IMR-90 (cell line): ENCODE results near the gene NT5DC1. TPM values are rescaled to one million over a fixed set of nuclear protein-coding genes. Genes with fewer than 3 reads are reported as not detected.

Source experiments
- ATAC-seq: fragments of 200-7000 bp; cut with Tn5 transposase; 2 replicates; pipeline ENCODE4 v1.9.1; 2020; ENCODE audit warnings: low read depth, mild to moderate bottlenecking, moderate library complexity
- BruUV-seq: library from RNA; stranded (reverse); fragments of 400-500 nt; replicated peaks from 2 replicates; lab custom pipeline; 2021; lab: Mats Ljungman, UMichigan
- CTCF ChIA-PET: fragments of 300-600 bp; formaldehyde crosslinking; extraction: SDS; loops from one replicate; lab custom pipeline; 2021; ENCODE audit warnings: antibody characterized with exemption; lab: Yijun Ruan, JAX
- POLR2A ChIA-PET: fragments of 300-600 bp; sonication (Branson Sonifier 250); formaldehyde crosslinking; loops from one replicate; lab custom pipeline; 2022; ENCODE audit warnings: antibody characterized with exemption; ENCODE audit not compliant: unreplicated experiment; lab: Charles Lee
- DNase-seq: peaks from one replicate; pipeline ENCODE4 v3.0.0; 2013
- H2AFZ ChIP-seq: replicated peaks from 2 replicates; pipeline ENCODE3; 2013; ENCODE audit warnings: low read length, mild to moderate bottlenecking; ENCODE audit not compliant: poor library complexity
- H2AK5ac ChIP-seq: 2 replicates; pipeline ENCODE4 v1.6.1; 2013; ENCODE audit warnings: low read depth, low read length, inconsistent platforms
- H2AK9ac ChIP-seq: replicated peaks from 2 replicates; pipeline ENCODE3; 2013; ENCODE audit warnings: mild to moderate bottlenecking, low read depth, low read length, moderate library complexity; ENCODE audit not compliant: poor library complexity
- H2BK120ac ChIP-seq: 2 replicates; pipeline ENCODE4 v1.6.1; 2013; ENCODE audit warnings: low read depth, low read length, inconsistent platforms
- H2BK15ac ChIP-seq: 3 replicates; pipeline ENCODE4 v1.6.1; 2013; ENCODE audit warnings: low read depth, low read length, inconsistent platforms
- H2BK20ac ChIP-seq: 2 replicates; pipeline ENCODE4 v1.6.1; 2013; ENCODE audit warnings: low read depth, mild to moderate bottlenecking, inconsistent platforms, low read length, moderate library complexity
- H2BK5ac ChIP-seq: 2 replicates; pipeline ENCODE4 v1.6.1; 2013; ENCODE audit warnings: mild to moderate bottlenecking, low read depth, low read length, inconsistent platforms; ENCODE audit not compliant: poor library complexity, severe bottlenecking
- H3K14ac ChIP-seq: replicated peaks from 2 replicates; pipeline ENCODE4 v1.6.1; 2013; ENCODE audit warnings: low read depth, low read length, inconsistent platforms
- H3K18ac ChIP-seq: 2 replicates; pipeline ENCODE4 v1.6.1; 2013; ENCODE audit warnings: low read depth, low read length, control low read depth
- H3K23ac ChIP-seq: 2 replicates; pipeline ENCODE4 v1.6.1; 2013; ENCODE audit warnings: low read depth, low read length, inconsistent platforms
- H3K27ac ChIP-seq: 2 replicates; pipeline ENCODE4 v1.5.1; 2013; ENCODE audit warnings: mild to moderate bottlenecking, control low read depth, low read length; ENCODE audit not compliant: insufficient read depth
- H3K27me3 ChIP-seq: 2 replicates; pipeline ENCODE4 v1.6.1; 2013; ENCODE audit warnings: low read length; ENCODE audit not compliant: control insufficient read depth, insufficient read depth
- H3K36me3 ChIP-seq: 2 replicates; pipeline ENCODE4 v1.6.1; 2013; ENCODE audit warnings: low read length, mixed read lengths; ENCODE audit not compliant: control insufficient read depth, insufficient read depth
- H3K4ac ChIP-seq: 2 replicates; pipeline ENCODE4 v1.6.1; 2013; ENCODE audit warnings: low read depth, low read length, inconsistent platforms
- H3K4me1 ChIP-seq: 2 replicates; pipeline ENCODE4 v1.6.1; 2013; ENCODE audit warnings: low read length, mixed read lengths; ENCODE audit not compliant: control insufficient read depth, insufficient read depth
- H3K4me2 ChIP-seq: 2 replicates; pipeline ENCODE4 v1.6.1; 2013; ENCODE audit warnings: low read depth, mild to moderate bottlenecking, control low read depth, low read length, moderate library complexity
- H3K4me3 ChIP-seq: 2 replicates; pipeline ENCODE4 v1.5.1; 2013; ENCODE audit warnings: low read depth, mild to moderate bottlenecking, control low read depth, low read length, moderate library complexity; ENCODE audit not compliant: insufficient read depth
- H3K56ac ChIP-seq: 2 replicates; pipeline ENCODE4 v1.6.1; 2013; ENCODE audit warnings: low read length, inconsistent platforms; ENCODE audit not compliant: insufficient read depth; ENCODE audit errors: extremely low read depth
- H3K79me1 ChIP-seq, 2 experiments: 2 replicates each; pipeline ENCODE4 v1.6.1; 2013; ENCODE audit warnings: low read length in 2 of 2, inconsistent platforms in 1 of 2, low read depth in 1 of 2
- H3K9ac ChIP-seq: 2 replicates; pipeline ENCODE4 v1.6.1; 2013; ENCODE audit warnings: low read depth, low read length, control low read depth
- H3K9me1 ChIP-seq: 2 replicates; pipeline ENCODE4 v1.6.1; 2013; ENCODE audit warnings: low read length, inconsistent platforms; ENCODE audit not compliant: insufficient read depth
- H3K9me3 ChIP-seq: 2 replicates; pipeline ENCODE4 v1.6.1; 2013; ENCODE audit warnings: low read length; ENCODE audit not compliant: control insufficient read depth, insufficient read depth
- H4K20me1 ChIP-seq: 2 replicates; pipeline ENCODE4 v1.6.1; 2013; ENCODE audit warnings: low read length, inconsistent platforms; ENCODE audit not compliant: insufficient read depth
- H4K5ac ChIP-seq: 2 replicates; pipeline ENCODE4 v1.6.1; 2013; ENCODE audit warnings: mild to moderate bottlenecking, low read depth, low read length, control low read depth
- H4K8ac ChIP-seq, 2 experiments: 2 replicates each; pipeline ENCODE4 v1.6.1; 2013; ENCODE audit warnings: low read depth in 2 of 2, low read length in 2 of 2, control low read depth in 1 of 2, inconsistent platforms in 1 of 2
- H4K91ac ChIP-seq: 2 replicates; pipeline ENCODE4 v1.6.1; 2013; ENCODE audit warnings: low read depth, low read length, inconsistent platforms; ENCODE audit not compliant: insufficient read depth
- BHLHE40 ChIP-seq: fragments of 150-350 bp; IDR thresholded peaks from 2 replicates; pipeline ENCODE4 v1.6.1; 2016; ENCODE audit warnings: mild to moderate bottlenecking, low read depth, low read length
- CEBPB ChIP-seq: IDR thresholded peaks from 2 replicates; pipeline ENCODE4 v1.6.1; 2012; ENCODE audit warnings: low read depth, low read length, improper control_type of control experiment
- MXI1 ChIP-seq: IDR thresholded peaks from 2 replicates; pipeline ENCODE4 v1.6.1; 2012; ENCODE audit warnings: low read depth, mild to moderate bottlenecking, low read length, moderate library complexity, borderline replicate concordance
- NFE2L2 ChIP-seq: fragments of 150-350 bp; IDR thresholded peaks from 2 replicates; pipeline ENCODE4 v1.6.1; 2016; ENCODE audit warnings: low read depth, mild to moderate bottlenecking, low read length
- RCOR1 ChIP-seq: IDR thresholded peaks from 2 replicates; pipeline ENCODE4 v1.6.1; 2012; ENCODE audit warnings: mild to moderate bottlenecking, low read length, improper control_type of control experiment; ENCODE audit not compliant: insufficient replicate concordance
- RFX5 ChIP-seq: IDR thresholded peaks from 2 replicates; pipeline ENCODE4 v1.8.0; 2012; ENCODE audit warnings: low read depth, mild to moderate bottlenecking, low read length, moderate library complexity
- SMC3 ChIP-seq: fragments of 150-350 bp; IDR thresholded peaks from 2 replicates; pipeline ENCODE4 v1.6.1; 2016; ENCODE audit warnings: low read depth, mild to moderate bottlenecking, antibody characterized with exemption, low read length, moderate library complexity
- WGBS, 2 experiments: methylation state at CpG; one replicate each; pipeline versions ENCODE4 v1.1.5 to v1.1.7; 2013; ENCODE audit warnings: missing lambda C conversion rate in 2 of 2; ENCODE audit not compliant: insufficient read length in 1 of 2; ENCODE audit errors: extremely low coverage in 2 of 2; 5-methylcytosine and 5-hydroxymethylcytosine counted together
- dilution Hi-C: fragments of 300-500 bp; cut with HindIII; formaldehyde crosslinking; loops from one replicate; pipeline ENCODE4 v1.14.3; 2018; ENCODE audit warnings: low sequenced_read_pairs; ENCODE audit not compliant: unreplicated experiment
- in situ Hi-C: fragments of 300-500 bp; cut with MboI; formaldehyde crosslinking; loops from 3 replicates; pipeline ENCODE4 v1.14.3; 2019; ENCODE audit warnings: low sequenced_read_pairs, inconsistent platforms, mixed read lengths
- intact Hi-C: fragments of 100-400 bp; cut with micrococcal nuclease; formaldehyde crosslinking; loops from 2 replicates; pipeline ENCODE4 v1.10.0; 2022
- polyA plus RNA-seq, 3 experiments: library from polyadenylated mRNA; depleted of rRNA; stranded (reverse); fragments of >200 nt; gene quantifications; 2 replicates each; pipeline ENCODE4 v1.2.3, GENCODE V29; 2012; ENCODE audit warnings: low replicate concordance in 1 of 3
- total RNA-seq: library from RNA; depleted of rRNA; stranded (reverse); fragments of >200 nt; gene quantifications from 2 replicates; pipeline ENCODE4 v1.2.3, GENCODE V29; 2012
- TF ChIP-seq, protein P1 (sequence below): fragments of 150-350 bp; IDR thresholded peaks from 2 replicates; pipeline ENCODE4 v1.6.1; 2016; ENCODE audit warnings: low read depth, mild to moderate bottlenecking, low read length, moderate library complexity, borderline replicate concordance
- TF ChIP-seq, protein P2 (sequence below): conservative IDR thresholded peaks from 2 replicates; pipeline ENCODE4 v1.5.1; 2012; ENCODE audit warnings: mild to moderate bottlenecking, low read depth, low read length, improper control_type of control experiment
- TF ChIP-seq, protein P3 (sequence below): fragments of 150-350 bp; IDR thresholded peaks from 2 replicates; pipeline ENCODE4 v1.6.1; 2017; ENCODE audit warnings: mild to moderate bottlenecking, antibody characterized with exemption, low read length, low read depth

NT5DC1 gene
- total and polyA plus RNA-seq, 2 of the 4 experiments (the other 2 are of a cell fraction) = 11.7 to 16.8 TPM

DNA sequence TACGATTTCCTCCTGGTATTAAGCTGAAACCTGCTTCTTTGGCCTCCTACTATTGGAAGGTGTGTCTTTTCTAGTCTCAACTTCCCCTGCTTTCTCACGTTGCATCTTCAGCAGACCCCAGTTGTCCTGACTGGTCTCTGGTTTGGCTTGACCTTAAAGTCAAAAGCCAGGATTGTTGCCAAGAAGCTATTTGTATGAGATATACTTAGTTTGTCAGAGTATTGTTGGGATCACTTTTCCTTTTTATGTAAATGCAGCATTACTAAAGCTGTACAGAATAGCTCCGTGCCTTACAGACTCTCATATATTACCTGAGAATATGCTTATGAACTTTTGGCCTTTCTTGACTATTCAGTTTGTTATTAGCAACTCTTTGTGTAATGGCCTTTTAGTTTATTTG, 92.1 kb downstream of the NT5DC1 start:
- Histone ChIP-seq H2BK120ac (peak overlapping the region; percentile 28; the same call in 1 of the 2 replicates), H4K20me1 (no peaks in the 10 kb centered on the region), H2BK15ac (no peak overlapping the region), H3K14ac (peak overlapping the region; percentile 57; the same call in 1 of the 2 replicates), H3K18ac (no peak overlapping the region), H2BK5ac (no peak overlapping the region), H2AK5ac (no peak overlapping the region), H3K4me3 (no peak overlapping the region), H3K9me1 (0 out of 2 replicates have a peak, but pooled peaks cover 3% of the 10 kb centered on the region), H3K56ac (no peak overlapping the region), H4K91ac (peak overlapping the region; percentile 27; the same call in 1 of the 2 replicates), H4K5ac (no peak overlapping the region), H3K4me1 (peaks cover 3% of the 10 kb centered on the region), H3K23ac (peak overlapping the region; percentile 58), H3K9ac (no peak overlapping the region), H3K9me3 (no peaks in the 10 kb centered on the region), H2AFZ (no peak overlapping the region), H3K79me1 (0 out of 4 replicates have a peak, but pooled peaks cover 0 to 2% of the 10 kb centered on the region in 2 experiments), H3K4ac (peak overlapping the region; percentile 37; the same call in 1 of the 2 replicates), H2BK20ac (no peak overlapping the region; the same call in 1 of the 2 replicates), H3K27ac (no peak overlapping the region), H2AK9ac (no peak overlapping the region), H3K27me3 (no peaks in the 10 kb centered on the region), H4K8ac (no peak overlapping the region), H3K4me2 (peak overlapping the region; percentile 26; the same call in 1 of the 2 replicates), H3K36me3 (no peaks in the 10 kb centered on the region)
- TF ChIP-seq SMC3 (no peak), NFE2L2 (no peak), RFX5 (no peak), RCOR1 (no peak), MXI1 (no peak), BHLHE40 (no peak), CEBPB (no peak)
- TF ChIP-seq, protein P1, sequence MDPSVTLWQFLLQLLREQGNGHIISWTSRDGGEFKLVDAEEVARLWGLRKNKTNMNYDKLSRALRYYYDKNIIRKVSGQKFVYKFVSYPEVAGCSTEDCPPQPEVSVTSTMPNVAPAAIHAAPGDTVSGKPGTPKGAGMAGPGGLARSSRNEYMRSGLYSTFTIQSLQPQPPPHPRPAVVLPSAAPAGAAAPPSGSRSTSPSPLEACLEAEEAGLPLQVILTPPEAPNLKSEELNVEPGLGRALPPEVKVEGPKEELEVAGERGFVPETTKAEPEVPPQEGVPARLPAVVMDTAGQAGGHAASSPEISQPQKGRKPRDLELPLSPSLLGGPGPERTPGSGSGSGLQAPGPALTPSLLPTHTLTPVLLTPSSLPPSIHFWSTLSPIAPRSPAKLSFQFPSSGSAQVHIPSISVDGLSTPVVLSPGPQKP = no peak
- TF ChIP-seq, protein P2, sequence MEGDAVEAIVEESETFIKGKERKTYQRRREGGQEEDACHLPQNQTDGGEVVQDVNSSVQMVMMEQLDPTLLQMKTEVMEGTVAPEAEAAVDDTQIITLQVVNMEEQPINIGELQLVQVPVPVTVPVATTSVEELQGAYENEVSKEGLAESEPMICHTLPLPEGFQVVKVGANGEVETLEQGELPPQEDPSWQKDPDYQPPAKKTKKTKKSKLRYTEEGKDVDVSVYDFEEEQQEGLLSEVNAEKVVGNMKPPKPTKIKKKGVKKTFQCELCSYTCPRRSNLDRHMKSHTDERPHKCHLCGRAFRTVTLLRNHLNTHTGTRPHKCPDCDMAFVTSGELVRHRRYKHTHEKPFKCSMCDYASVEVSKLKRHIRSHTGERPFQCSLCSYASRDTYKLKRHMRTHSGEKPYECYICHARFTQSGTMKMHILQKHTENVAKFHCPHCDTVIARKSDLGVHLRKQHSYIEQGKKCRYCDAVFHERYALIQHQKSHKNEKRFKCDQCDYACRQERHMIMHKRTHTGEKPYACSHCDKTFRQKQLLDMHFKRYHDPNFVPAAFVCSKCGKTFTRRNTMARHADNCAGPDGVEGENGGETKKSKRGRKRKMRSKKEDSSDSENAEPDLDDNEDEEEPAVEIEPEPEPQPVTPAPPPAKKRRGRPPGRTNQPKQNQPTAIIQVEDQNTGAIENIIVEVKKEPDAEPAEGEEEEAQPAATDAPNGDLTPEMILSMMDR = no peak
- TF ChIP-seq, protein P3, sequence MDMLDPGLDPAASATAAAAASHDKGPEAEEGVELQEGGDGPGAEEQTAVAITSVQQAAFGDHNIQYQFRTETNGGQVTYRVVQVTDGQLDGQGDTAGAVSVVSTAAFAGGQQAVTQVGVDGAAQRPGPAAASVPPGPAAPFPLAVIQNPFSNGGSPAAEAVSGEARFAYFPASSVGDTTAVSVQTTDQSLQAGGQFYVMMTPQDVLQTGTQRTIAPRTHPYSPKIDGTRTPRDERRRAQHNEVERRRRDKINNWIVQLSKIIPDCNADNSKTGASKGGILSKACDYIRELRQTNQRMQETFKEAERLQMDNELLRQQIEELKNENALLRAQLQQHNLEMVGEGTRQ = no peak
- dilution Hi-C loops = no loop called here
- DNase-seq = no peak
- POLR2A ChIA-PET = no interaction called here
- CTCF ChIA-PET = interaction anchor here (1.5 to 1.6 kb wide), 2 partner anchors 24 to 81 kb away, joined by 4 read pairs; no protein-coding TSS in a partner anchor
- no TSS peak for BruUV-seq
- ATAC-seq = peak; percentile 27
- in situ Hi-C loops = no loop called here
- intact Hi-C loops = no loop called here
- WGBS, 2 experiments = no CpG with 5 or more reads among the region's 3 CpGs
